Measurements from ENCODE around the gene DNA2. TPM values are rescaled to one million over a fixed set of nuclear protein-coding genes. Genes with fewer than 3 reads are reported as not detected.
A peak's percentile ranks its signal among the peaks of the same experiment; 100 is the strongest.

DNA2 gene
- total and polyA plus RNA-seq, 2 of the 4 experiments (the other 2 are of a cell fraction): 3.9 to 5.6 TPM

DNA sequence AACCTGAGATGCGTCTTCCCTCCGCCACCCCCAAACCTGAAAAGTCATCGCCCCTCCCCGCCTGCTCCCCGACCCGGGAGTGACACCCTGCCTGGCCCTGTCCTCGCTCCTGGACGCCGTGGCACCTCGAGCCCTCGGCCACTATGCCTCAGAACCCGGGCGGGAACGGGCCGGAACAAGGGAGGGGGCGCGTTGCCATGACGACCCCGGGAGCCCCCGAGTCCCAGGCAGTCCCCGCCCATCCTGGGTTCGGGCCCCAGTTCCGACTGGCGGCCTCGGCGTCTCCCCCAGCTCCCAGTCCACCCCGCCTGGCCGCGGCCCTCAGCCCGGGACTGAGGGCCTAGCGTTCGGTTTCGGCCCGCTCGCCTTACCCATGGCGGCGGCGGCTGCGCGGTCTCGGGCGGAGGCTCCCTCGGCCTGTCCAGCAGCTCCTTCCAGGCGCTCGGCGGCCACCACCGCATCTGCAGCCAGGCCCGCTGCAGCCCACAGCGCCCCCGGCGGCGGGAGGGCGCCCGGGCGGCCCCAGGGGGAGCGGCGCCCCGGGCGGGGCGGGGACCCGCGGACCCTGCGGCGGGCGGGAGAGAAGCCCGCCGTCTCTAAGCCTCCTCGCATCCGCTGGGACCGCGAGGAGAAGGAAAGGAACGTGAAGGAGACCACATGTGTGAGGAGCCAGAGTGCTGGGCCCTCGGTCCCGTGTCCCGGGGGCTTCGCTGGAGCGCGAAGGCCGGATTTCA, 64.8 kb downstream of the DNA2 start, which contains the start of gene RUFY2:
TSS of gene RUFY2 (minus strand) at position 463 of the 734 bp plus-strand sequence. CDS start at position 375, 88 bp downstream.
- ChIA-PET POLR2A (ENCODE audit: unreplicated experiment) (interaction anchor here (0.6 kb wide), 1 partner anchor 16 kb away, joined by 3 read pairs; no protein-coding TSS in a partner anchor), CTCF (interaction anchor here (0.5 to 1.0 kb wide), 7 partner anchors 9 to 539 kb away, joined by 3 to 8 read pairs (median 4); no protein-coding TSS in a partner anchor)
- peak within 1 kb of the TSS; percentile 69 for H3K56ac ChIP-seq (ENCODE audit: extremely low read depth, insufficient read depth, low read length)
- H3K14ac ChIP-seq (replicated peaks; ENCODE audit: low read depth, low read length): peak within 1 kb of the TSS; percentile 88
- no peaks in the 10 kb centered on the region for H3K27me3 ChIP-seq (ENCODE audit: control insufficient read depth, insufficient read depth, low read length)
- TF ChIP-seq FOS (IDR thresholded peaks at IDR 0.05; ENCODE audit: low read depth, low read length) (no peak), MXI1 (IDR thresholded peaks at IDR 0.05; ENCODE audit: borderline replicate concordance, low read depth, low read length) (peak; percentile 40; the same call in 1 of the 2 replicates), RAD21 (IDR thresholded peaks at IDR 0.05; ENCODE audit: low read length) (peak; percentile 6; the same call in 1 of the 2 replicates), RCOR1 (IDR thresholded peaks at IDR 0.05; ENCODE audit: insufficient replicate concordance, low read length) (no peak), POLR2A (IDR thresholded peaks at IDR 0.05; ENCODE audit: low read depth, low read length) (no peak; the same call in 1 of the 2 replicates), MAZ (IDR thresholded peaks at IDR 0.05; ENCODE audit: borderline replicate concordance, low read depth, low read length) (peak; percentile 89; the same call in 1 of the 2 replicates)
- TF ChIP-seq, protein P1, sequence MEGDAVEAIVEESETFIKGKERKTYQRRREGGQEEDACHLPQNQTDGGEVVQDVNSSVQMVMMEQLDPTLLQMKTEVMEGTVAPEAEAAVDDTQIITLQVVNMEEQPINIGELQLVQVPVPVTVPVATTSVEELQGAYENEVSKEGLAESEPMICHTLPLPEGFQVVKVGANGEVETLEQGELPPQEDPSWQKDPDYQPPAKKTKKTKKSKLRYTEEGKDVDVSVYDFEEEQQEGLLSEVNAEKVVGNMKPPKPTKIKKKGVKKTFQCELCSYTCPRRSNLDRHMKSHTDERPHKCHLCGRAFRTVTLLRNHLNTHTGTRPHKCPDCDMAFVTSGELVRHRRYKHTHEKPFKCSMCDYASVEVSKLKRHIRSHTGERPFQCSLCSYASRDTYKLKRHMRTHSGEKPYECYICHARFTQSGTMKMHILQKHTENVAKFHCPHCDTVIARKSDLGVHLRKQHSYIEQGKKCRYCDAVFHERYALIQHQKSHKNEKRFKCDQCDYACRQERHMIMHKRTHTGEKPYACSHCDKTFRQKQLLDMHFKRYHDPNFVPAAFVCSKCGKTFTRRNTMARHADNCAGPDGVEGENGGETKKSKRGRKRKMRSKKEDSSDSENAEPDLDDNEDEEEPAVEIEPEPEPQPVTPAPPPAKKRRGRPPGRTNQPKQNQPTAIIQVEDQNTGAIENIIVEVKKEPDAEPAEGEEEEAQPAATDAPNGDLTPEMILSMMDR (conservative IDR thresholded peaks at IDR 0.05; ENCODE audit: low read depth, low read length): peak; percentile 74
- TF ChIP-seq, protein P2, sequence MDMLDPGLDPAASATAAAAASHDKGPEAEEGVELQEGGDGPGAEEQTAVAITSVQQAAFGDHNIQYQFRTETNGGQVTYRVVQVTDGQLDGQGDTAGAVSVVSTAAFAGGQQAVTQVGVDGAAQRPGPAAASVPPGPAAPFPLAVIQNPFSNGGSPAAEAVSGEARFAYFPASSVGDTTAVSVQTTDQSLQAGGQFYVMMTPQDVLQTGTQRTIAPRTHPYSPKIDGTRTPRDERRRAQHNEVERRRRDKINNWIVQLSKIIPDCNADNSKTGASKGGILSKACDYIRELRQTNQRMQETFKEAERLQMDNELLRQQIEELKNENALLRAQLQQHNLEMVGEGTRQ (IDR thresholded peaks at IDR 0.05; ENCODE audit: low read depth, low read length): no peak
- peak within 1 kb of the TSS; percentile 83 for H2BK5ac ChIP-seq (ENCODE audit: low read depth, low read length, poor library complexity, severe bottlenecking)
- intact Hi-C loops (cut with micrococcal nuclease) (loop anchor here (5.0 kb wide), 1 partner anchor 315 kb away; the partner anchor contains the start of gene CCAR1), in situ Hi-C loops (cut with MboI; ENCODE audit: low sequenced_read_pairs) (no loop called here), dilution Hi-C loops (cut with HindIII; ENCODE audit: low sequenced_read_pairs, unreplicated experiment) (no loop called here)
- peak within 1 kb of the TSS; percentile 96 for H3K27ac ChIP-seq (ENCODE audit: insufficient read depth, low read length)
- H3K4me1 ChIP-seq (ENCODE audit: control insufficient read depth, insufficient read depth, low read length): no peaks in the 10 kb centered on the region; the same call in 1 of the 2 replicates
- H3K9me3 ChIP-seq (ENCODE audit: control insufficient read depth, insufficient read depth, low read length): no peaks in the 10 kb centered on the region
- no peak within 1 kb of the TSS; the same call in 2 of the 3 replicates for H2BK15ac ChIP-seq (ENCODE audit: low read depth, low read length)
- H4K91ac ChIP-seq (ENCODE audit: insufficient read depth, low read depth, low read length): peak within 1 kb of the TSS; percentile 87
- H2AK9ac ChIP-seq (replicated peaks; ENCODE audit: low read depth, low read length, poor library complexity): peak within 1 kb of the TSS; percentile 96
- peak within 1 kb of the TSS; percentile 85 for H3K4me2 ChIP-seq (ENCODE audit: low read depth, low read length)
- peak within 1 kb of the TSS; percentile 90 for H2AK5ac ChIP-seq (ENCODE audit: low read depth, low read length)
- peak within 1 kb of the TSS; percentile 97; the same call in 1 of the 2 replicates for H3K23ac ChIP-seq (ENCODE audit: low read depth, low read length)
- H4K20me1 ChIP-seq (ENCODE audit: insufficient read depth, low read length): peaks cover 7% of the 10 kb centered on the region
- H3K9ac ChIP-seq (ENCODE audit: low read depth, low read length): peak within 1 kb of the TSS; percentile 92
- H3K79me1 ChIP-seq (ENCODE audit: low read depth in 1 of 2, low read length in 2 of 2): peaks cover 9 to 40% of the 10 kb centered on the region in 2 experiments; a peak in 2 of 4 replicates
- no peaks in the 10 kb centered on the region for H3K36me3 ChIP-seq (ENCODE audit: control insufficient read depth, insufficient read depth, low read length)
- peak within 1 kb of the TSS; percentile 84 for H2BK120ac ChIP-seq (ENCODE audit: low read depth, low read length)
- no TSS peak for BruUV-seq (replicated peaks)
- H3K4me3 ChIP-seq (ENCODE audit: insufficient read depth, low read depth, low read length): peak within 1 kb of the TSS; percentile 97
- peak within 1 kb of the TSS; percentile 100 for H2AFZ ChIP-seq (replicated peaks; ENCODE audit: low read length, poor library complexity)
- H4K5ac ChIP-seq (ENCODE audit: low read depth, low read length): peak within 1 kb of the TSS; percentile 76
- no peak within 1 kb of the TSS for H2BK20ac ChIP-seq (ENCODE audit: low read depth, low read length)
- peak within 1 kb of the TSS; percentile 69 to 97 for H4K8ac ChIP-seq (ENCODE audit: low read depth in 2 of 2, low read length in 2 of 2)
- no peaks in the 10 kb centered on the region for H3K9me1 ChIP-seq (ENCODE audit: insufficient read depth, low read length)
- 0% methylated on average over 39 of the region's 79 CpGs; no CpG with 5 or more reads in 1 of the 2 experiments for WGBS, 2 experiments (ENCODE audit: extremely low coverage in 2 of 2, insufficient read length in 1 of 2)
- peak within 1 kb of the TSS; percentile 62 for H3K18ac ChIP-seq (ENCODE audit: low read depth, low read length)
- peak within 1 kb of the TSS; percentile 94 for H3K4ac ChIP-seq (ENCODE audit: low read depth, low read length)
- DNase-seq (peak; percentile 70), ATAC-seq (ENCODE audit: low read depth) (peak; percentile 97)

Measured in IMR-90 (cell line).